Activated CD4-positive, alpha-beta T cell treated with anti-CD3 and anti-CD28 coated beads, Interleukin-2, amount 50 U/mL, for 48 hours (primary cell): ENCODE data around the gene CERS5.
"Not testable (repeated sequence)": the region's sequence is repeated elsewhere in the genome, so short reads cannot be mapped to it uniquely, and the experiment has no call there.

ENCODE experiments used
- DNase-seq, 2 experiments: peaks; one replicate each; pipeline ENCODE4 v3.0.0-alpha.2; 2020

Gene CERS5

DNA sequence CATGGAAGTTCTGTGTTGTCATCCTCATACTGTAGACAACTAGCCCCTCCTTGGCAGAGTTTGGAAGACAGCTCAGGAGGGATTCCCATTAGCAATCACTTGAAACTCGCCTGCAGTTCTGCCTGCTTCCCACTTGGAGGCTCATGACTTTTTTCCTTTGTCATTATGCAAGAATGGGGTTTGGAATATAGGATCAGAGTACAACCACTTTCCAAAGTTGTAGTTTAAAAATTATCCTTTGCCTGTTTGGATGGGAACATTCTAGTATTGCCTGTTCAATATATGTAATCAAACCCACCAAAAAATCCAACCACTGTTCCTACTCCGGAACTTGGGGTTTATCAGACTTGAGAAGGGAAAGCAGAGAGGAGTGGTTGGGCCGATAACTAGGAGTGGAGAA lies 65.5 kb downstream of the CERS5 start:
- DNase-seq = no peak

GRCh38 chr12:50100561-50100960 lies 66.6 kb downstream of the CERS5 start:
- DNase-seq = no peak

- DNase-seq = no peak
Observed at GRCh38 chr12:50099302-50100008, 67.7 kb downstream of the CERS5 start.

DNA sequence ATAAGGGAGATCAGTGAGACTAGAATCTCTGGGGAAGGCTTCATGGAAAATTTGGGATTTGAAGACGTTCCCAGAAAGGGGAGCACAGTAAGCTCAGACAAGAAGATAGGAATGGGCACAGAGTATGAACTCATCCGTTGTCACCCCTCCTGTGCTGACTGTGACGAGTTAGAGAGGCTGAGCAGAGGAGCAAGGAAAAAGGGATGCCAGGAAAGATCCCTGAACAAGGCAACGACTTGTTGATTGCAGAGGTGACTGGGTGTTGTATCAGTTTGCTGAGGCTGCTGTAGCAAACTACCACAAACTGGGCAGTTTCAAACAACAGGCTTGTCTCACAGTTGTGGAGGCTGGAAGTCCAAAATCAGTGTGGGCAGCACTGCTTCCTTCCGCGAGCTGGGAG lies 69.2 kb downstream of the CERS5 start:
- no peak for DNase-seq

DNA sequence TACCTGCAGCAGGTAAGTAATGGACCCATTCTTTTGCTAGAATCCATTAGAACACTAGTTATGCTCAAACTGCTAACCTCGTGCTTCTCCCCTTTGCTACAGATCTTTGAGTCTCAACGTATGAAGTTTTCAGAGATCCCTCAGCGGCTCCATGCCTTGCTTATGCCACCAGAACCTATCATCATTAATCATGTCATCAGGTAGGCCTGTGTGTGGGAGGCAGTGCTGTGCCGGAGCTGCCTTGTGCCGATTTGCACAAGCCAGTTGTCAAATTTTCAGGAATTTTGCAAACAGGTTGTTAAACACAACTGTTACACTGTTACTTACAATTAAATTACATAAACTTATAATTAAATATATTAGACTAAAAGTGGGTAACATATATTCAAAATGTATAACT lies 76.8 kb downstream of the CERS5 start:
- no peak for DNase-seq

DNA sequence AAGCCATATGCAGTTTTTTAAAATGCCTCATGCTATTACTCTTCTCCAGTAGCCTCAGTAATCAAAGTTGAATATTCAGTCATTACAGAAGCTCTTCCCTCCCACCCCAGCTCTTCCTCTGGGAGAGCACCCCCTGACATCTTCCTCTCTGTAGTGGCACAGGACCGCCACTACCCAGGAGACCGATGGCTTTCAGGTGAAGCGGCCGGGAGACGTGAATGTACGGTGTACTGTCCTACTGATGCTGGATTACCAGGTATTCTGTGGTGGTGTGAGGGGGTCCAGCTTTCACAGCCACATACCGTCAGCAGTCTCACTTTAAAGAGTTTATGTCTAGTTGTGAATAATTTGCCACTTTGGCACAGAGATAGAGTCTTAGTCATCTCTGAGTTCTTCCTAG lies 77.4 kb downstream of the CERS5 start:
- no peak for DNase-seq

DNA sequence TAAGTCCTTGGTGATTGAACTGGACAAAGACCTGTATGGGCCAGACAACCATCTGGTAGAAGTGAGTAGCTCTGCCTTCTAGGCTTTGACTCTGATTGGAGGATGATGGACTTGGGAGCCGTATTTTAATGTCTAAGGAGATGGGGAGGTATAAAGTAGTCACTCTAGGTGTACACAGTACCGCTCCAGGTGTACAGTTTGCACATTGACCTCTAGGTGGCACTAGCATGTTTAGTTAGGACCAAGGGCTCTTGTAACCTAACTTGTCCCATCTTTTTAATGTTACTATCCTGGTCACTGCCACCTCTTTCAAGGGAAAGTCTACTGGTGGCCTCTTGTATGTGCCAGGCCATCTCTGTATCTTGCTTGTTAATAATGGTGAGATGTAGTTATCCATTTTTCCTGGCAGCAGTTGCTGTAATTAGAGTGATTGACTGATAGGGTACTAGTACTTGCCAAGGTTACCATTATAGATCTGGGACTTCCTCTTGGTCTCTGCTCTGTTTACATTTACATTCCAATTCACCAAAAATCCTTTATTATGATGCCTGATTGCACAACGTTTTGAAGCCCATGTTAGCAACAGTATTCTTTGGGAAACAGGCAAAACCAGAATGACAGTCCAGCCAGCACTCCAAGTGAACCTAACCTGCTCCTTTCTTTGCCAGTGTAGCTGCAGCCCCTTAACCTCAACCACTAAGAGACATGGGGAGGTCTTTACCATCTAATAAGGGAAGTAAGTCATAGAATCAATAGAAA lies 78.4 kb downstream of the CERS5 start:
- DNase-seq = peak; percentile 59 to 69

DNA sequence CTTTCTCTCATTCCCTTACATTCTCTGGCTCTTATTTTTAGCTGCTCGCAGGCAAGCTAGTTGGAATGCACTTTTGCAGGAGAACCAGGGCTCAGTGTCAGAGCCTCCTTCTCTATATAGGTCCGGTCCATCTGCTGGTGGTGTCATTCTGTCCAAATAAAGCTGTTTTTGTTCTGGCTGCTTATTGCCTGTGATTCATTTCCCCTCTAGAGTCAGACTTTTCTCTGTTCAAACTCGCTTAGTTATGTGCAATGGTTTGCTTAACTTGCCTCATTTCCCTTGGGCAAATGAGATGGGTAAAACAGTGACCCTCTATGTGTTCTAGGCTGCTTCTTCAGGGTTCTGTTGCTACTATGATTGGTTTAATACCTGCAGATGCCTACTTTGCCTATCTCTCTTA lies 79.2 kb downstream of the CERS5 start:
- no peak for DNase-seq

GRCh38 chr12:50087151-50087550 lies 80.0 kb downstream of the CERS5 start:
- DNase-seq = no peak

- DNase-seq = no peak
Observed at GRCh38 chr12:50086148-50086547, 81.0 kb downstream of the CERS5 start.

DNA sequence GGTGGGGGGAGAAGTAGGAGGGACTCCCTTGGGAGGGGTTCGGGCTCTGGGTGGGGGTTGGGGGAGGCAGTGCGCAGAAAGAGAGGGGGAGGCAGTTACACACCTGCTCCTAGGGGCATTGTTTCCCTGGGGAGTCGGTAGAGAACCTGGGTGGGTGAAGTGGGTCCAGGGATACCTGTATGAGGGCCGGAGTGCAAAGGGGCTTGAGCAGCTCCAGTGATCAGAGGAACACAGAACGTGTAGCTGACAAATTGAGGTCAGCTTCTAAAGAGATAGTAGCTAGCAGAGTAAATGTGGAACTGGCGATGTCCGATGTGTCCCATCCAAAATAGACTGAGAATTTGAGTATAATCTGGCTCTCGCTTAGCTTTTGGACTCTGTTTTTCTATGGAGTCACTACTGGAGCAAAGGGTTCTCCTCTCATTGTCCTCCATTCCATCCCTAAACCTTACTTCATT lies 81.5 kb downstream of the CERS5 start:
- DNase-seq = no peak

GRCh38 chr12:50084775-50085614 lies 82.2 kb downstream of the CERS5 start, which contains the start of gene SMARCD1:
SMARCD1 (plus strand) TSS chr12:50085342; CDS start chr12:50085370, 28 bp downstream.
- DNase-seq = peak; percentile 87 to 91

- DNase-seq = not testable (repeated sequence)
Observed at GRCh38 chr12:50084409-50084774, 82.8 kb downstream of the CERS5 start.

DNA sequence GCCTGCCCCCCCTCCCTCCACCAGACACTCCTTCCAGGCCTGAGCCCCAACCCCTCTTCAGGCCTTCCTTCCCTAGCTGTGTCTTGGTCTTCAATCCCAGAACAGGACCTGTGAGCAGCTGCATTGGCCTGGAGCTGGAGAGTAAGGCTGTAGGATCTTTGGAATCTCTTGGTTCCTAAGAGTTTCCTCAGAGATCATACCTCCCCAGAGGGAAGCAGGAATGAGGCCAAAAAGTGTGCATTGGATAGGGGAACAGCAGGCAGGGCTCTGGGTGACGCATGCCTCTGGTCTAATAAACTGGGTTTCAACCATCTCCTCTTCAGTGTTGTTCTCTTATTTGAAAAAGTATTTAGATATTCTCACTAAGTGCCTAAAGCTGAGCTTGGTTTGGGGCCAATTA lies 83.9 kb downstream of the CERS5 start:
- no peak for DNase-seq

GRCh38 chr12:50082644-50083043 lies 84.5 kb downstream of the CERS5 start:
- DNase-seq = no peak

DNA sequence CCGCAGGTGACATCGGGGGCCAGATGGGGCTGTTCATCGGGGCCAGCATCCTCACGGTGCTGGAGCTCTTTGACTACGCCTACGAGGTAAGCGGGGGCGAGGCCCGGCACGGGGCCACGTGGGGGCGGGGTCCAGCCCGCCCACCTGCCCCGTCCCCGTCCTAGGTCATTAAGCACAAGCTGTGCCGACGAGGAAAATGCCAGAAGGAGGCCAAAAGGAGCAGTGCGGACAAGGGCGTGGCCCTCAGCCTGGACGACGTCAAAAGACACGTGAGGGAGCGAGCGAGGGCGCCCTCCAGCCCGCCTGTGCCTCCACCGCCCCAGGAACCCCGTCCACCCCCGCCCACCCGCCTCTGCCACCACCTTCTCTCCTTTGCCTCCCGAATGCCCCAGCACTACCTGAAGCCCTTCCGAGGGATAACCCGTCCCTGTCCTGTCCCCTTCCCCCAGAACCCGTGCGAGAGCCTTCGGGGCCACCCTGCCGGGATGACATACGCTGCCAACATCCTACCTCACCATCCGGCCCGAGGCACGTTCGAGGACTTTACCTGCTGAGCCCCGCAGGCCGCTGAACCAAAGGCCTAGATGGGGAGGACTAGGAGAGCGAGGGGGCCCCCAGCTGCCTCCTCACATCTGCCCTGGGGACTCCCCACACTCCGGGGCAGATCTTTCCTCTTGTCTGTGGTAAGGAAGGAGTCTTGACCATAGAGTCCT lies 85.9 kb downstream of the CERS5 start:
- DNase-seq = no peak

DNA sequence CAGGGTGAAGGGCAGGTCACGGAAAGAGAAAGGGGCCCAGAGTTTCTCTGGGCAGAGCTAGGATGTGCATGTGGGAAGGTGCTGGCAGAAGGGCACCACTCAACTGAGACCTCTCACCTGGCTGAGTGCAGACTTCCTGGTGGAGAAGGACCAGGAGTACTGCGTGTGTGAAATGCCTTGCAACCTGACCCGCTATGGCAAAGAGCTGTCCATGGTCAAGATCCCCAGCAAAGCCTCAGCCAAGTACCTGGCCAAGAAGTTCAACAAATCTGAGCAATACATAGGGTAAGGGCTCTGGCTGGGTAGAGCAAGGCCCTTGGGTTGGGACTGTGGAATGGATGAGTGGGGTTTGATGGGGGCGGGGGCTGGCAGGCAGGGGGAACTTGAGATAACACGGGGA lies 87.4 kb downstream of the CERS5 start:
- DNase-seq = no peak
